ENCODE results near the gene TTLL10.
"Not testable (repeated sequence)": the region's sequence is repeated elsewhere in the genome, so short reads cannot be mapped to it uniquely, and the experiment has no call there.

The TTLL10 gene

DNA sequence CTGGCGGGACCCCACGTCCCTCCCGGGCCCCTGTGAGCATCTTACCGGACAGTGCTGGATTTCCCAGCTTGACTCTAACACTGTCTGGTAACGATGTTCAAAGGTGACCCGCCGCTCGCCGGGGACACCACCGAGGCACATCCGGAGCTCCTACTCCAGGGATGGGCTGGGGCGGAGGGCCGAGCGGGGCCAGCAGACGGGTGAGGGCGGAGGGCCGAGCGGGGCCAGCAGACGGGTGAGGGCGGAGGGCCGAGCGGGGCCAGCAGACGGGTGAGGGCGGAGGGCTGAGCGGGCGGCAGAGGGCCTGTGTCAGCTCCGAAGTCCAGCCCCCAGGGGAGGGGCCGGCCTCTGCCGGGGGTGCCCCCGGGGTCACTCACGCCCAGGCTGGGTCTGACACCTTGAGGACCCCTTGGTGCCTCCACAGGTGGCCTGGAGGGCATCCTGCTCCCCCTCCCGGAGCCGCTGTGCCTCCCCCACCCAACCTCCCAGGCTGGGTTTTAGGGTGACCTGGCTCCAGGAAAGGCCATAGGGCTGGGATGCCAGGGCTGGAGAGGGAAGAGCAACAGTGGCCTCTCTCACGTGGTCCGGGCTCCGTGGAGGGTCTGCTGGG is 5.7 kb upstream of the TTLL10 start:
- TF ChIP-seq POLR2A (IDR thresholded peaks at IDR 0.05; ENCODE audit: low read length) (no peak), GATA1 (IDR thresholded peaks at IDR 0.05; ENCODE audit: low read depth, low read length) (no peak)
- no peak for DNase-seq

- no peak for DNase-seq
- TF ChIP-seq POLR2A (IDR thresholded peaks at IDR 0.05; ENCODE audit: low read length) (no peak), GATA1 (IDR thresholded peaks at IDR 0.05; ENCODE audit: low read depth, low read length) (no peak)
These were observed 4.9 kb upstream of the TTLL10 start for GRCh38 chr1:1168451-1169411.

- TF ChIP-seq GATA1 (IDR thresholded peaks at IDR 0.05; ENCODE audit: low read depth, low read length) (no peak), POLR2A (IDR thresholded peaks at IDR 0.05; ENCODE audit: low read length) (no peak)
- no peak for DNase-seq
These were observed 4.1 kb upstream of the TTLL10 start for GRCh38 chr1:1169429-1170214.

GRCh38 chr1:1170215-1171091 is 3.2 kb upstream of the TTLL10 start:
- TF ChIP-seq GATA1 (IDR thresholded peaks at IDR 0.05; ENCODE audit: low read depth, low read length) (no peak), POLR2A (IDR thresholded peaks at IDR 0.05; ENCODE audit: low read length) (no peak)
- DNase-seq, result no peak

DNA sequence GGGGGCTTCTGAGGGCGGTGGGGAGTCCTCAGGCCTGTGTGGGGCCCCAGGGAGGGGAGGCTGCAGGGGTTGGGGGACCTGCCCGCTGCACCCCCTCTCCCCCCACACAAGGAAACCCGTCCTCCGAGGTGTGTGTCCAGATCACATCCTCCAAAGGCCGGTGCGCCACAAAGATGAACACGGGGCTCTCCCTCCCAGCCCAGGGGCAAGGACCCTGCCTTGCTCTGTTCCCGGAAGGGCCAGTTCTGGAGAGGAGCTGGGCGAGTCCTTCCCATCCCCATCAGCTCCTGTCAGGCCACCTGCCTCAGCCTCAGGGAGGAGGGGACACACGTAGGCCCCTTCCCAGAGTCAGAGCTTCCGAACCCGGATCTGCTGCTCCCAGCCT is 2.5 kb upstream of the TTLL10 start:
- TF ChIP-seq POLR2A (IDR thresholded peaks at IDR 0.05; ENCODE audit: low read length) (no peak), GATA1 (IDR thresholded peaks at IDR 0.05; ENCODE audit: low read depth, low read length) (no peak)
- no peak for DNase-seq

DNA sequence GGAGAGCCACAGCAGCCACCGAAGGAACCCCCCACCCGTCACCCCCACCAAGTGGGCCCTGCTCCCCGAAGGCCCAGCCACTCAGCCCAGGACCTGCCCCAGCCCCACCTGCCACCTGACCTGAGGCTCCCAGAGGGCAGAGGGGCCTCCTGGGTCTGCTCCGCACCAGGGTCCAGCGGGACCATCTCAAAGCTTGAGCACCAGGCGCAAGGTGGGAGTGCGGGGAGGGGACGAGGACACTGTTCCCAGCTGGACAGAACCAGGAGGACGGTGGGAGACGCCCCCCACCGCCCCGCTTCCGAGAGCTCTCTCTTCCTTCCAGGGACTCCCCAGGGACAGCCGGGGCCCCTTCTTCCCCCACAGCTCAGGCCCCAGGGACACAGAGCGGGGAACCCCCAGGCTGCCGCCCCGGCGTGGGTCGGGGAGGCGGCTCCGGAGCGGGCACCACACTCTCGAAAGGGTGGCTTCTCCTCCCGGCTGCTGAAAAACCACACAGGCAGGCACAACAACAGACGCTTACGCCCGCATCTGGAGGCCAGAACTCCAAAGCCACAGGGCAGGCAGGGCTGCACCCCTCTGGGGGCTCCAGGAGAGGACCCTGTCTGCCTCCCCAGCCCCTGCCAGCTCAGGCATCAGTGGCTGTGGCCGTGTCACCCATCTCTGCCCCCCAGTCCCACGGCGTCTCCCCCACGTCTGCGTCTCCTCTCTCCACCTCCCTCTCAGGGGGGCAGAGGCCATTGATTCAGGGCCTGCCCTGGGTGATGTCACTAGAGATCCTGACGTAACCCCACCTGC is 1.9 kb upstream of the TTLL10 start:
- TF ChIP-seq POLR2A (IDR thresholded peaks at IDR 0.05; ENCODE audit: low read length) (no peak), GATA1 (IDR thresholded peaks at IDR 0.05; ENCODE audit: low read depth, low read length) (no peak)

DNA sequence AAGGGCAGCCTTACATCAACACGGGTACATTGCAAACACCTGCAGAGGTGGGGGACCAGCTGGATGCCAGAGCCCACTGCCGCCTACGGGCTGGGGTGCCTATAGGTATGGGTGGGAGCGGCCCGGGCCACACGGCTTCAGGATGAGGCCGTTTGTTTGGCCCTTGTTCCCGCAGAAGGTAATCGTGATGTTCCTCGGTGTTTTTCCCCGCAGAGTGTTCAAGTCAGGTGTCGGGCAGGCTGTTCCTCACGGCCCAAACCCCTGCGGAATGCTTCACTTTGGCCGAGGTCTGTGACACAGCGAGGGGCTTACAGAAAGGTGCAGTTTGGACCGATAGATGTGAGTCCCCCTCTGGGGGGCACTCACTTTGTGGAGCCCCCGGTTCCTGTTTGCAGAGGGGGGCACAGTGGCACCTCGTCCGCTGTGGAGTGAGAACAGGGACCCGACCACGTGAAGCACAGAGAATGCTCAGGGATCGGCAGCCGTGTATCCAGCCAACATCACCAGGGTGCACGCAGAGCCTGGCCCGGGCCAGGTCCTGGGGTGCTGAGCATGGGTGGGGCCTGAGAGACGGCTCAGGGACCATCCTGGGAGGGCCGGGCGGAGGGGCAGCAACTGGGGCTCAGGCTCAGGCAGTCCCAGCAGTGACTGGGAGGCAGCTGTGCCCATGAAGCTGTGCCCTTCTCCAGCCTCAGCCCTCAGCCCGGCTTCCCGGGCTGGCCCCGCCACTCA is 453 bp upstream of the TTLL10 start:
- TF ChIP-seq POLR2A (IDR thresholded peaks at IDR 0.05; ENCODE audit: low read length) (no peak), GATA1 (IDR thresholded peaks at IDR 0.05; ENCODE audit: low read depth, low read length) (no peak)
- no peak for DNase-seq

More for the DNA sequence above, 1.9 kb upstream of the TTLL10 start:
- no peak for DNase-seq

- DNase-seq, result no peak
- no peak for TF ChIP-seq GATA1 (IDR thresholded peaks at IDR 0.05; ENCODE audit: low read depth, low read length)
- TF ChIP-seq POLR2A (IDR thresholded peaks at IDR 0.05; ENCODE audit: low read length), result no peak
These were observed 1.8 kb downstream of the TTLL10 start for GRCh38 chr1:1175221-1176062.

GRCh38 chr1:1176063-1176761 is 2.5 kb downstream of the TTLL10 start:
- not testable (repeated sequence) for DNase-seq

DNA sequence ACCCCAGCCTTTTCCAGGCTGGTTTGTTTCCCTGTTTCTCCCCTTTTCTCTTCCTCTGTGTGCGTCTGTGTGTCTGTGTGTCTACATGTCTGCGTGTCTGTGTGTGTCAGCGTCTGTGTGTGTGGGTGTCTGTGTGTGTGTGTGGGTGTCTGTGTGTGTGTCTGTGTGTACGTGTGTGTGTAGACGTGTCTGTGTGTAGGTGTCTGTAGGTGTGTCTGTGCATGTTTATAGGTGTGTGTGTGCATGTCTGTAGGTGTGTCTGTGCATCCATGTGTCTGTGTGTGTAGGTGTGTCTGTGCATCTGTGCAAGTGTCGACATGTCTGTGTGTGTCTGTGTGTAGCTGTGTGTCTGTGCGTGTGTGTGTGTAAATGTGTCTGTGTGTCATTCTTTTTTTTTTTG is 3.3 kb downstream of the TTLL10 start:
- no peak for DNase-seq
- TF ChIP-seq GATA1 (IDR thresholded peaks at IDR 0.05; ENCODE audit: low read depth, low read length), result no peak
- TF ChIP-seq POLR2A (IDR thresholded peaks at IDR 0.05; ENCODE audit: low read length), result no peak
